Head of caudate nucleus (tissue), 42 donors: ENCODE measurements around the gene ICA1.
"Not testable (repeated sequence)": the region's sequence is repeated elsewhere in the genome, so short reads cannot be mapped to it uniquely, and the experiment has no call there.

Experiments used
- DNase-seq, 42 donors: peaks; one replicate each; pipeline versions ENCODE4 v3.0.0 to v3.0.0-alpha.2; 2020 to 2021; ENCODE audit warnings: mixed read lengths in 7 of 42
- intact Hi-C: fragments of 100-400 bp; cut with DNase I; formaldehyde crosslinking; loops from one replicate; pipeline ENCODE4 v1.15.0; 2022

The ICA1 gene

DNA sequence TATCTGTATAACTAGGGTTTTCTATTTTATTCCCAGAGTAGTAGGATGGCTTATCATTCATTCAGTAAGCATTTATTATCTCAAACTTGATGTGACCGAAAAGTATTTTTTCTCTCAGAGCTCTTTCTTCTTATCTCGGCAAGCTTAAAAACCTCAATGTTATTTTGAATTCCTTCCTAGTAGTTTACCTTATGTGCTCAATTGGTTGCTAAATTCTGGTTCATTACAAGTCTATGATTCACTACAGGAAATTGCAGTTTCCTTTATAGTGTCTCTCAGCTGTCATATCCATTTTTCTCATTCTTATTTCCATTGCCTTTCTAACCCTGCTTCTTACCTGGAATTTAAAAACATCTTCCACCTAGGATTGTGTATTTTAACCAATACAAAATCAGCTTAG lies 12.6 kb upstream of the ICA1 start:
- intact Hi-C loops: no loop called here
- no peak for DNase-seq

DNA sequence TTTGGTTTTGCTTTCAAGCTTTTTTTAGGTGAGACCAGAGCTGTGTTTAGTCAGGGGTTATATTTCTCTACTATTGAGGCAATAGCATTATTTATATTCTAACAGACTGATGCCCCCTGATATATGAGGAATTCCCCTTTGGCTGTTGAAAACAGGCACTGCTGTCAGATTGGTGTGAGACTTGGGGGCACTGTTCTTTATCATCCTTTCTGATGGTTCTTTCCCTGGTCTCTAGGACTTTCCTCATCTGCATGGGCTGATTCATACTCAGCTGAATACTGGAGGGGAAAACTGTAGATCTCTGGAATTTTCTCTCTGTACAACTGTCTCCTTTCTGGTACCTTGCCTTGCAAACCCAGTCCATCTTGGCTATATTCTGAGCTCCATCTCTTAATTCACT lies 10.0 kb upstream of the ICA1 start:
- intact Hi-C loops: no loop called here
- DNase-seq: no peak

DNA sequence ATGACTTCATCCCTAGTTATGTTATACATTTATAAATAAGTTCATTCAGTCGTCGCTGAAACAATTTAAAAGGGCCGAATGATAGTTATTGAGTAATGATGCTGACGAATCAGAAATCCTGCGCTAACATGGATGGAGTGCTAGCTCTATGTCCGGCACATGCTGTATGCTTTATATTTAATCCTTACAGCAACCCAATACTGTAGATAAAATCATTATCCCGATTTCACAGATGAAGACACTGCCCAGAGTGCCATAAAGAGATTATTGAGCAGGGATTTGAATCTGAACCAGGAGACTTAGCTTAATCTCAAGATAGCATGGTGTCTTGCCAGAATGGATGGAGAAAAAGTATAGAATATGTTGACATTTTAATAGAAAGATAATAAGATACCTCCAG lies 1.1 kb upstream of the ICA1 start:
- DNase-seq: no peak
- intact Hi-C loops: no loop called here

DNA sequence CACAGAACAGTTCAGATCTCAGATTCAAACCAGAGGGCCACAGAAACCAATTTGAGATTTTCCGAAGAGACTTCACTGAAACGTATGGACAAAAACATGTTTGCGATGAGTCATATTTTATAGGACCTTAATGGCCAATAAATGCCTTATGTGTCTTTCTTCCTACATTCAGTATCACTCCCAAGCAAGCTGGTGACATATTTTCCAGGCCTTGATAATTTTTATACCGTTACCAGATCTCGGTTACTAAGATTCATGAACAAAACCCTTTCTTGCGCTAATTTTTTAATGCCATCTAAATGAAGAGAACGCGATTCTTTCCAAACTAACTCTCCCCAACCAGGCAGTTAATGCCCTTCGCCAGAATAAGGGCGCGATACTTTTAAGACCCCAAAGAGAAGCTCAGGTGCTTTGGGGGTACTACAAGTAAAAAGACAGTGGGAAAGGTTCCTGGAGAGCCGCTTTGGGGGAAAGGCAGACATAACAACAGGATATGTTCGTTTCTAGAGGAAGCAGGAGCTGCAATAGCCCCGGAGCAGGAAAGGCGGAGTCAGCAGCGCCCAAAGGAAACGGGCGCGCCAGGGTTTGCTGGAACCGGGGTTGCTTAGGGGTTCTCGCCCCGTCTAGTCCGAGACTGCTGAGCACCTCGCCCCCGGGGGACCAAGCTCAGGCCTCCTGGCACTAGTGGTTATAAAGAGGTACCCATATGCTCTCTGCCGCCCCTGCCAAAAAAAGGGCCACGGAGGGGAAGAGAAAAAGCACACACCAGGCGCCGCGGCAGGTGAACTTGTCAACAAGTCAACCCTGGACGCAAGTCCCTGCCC lies 884 bp downstream of the ICA1 start:
- peak; percentile 13 to 87 (median 67) for DNase-seq
- intact Hi-C loops: no loop called here

DNA sequence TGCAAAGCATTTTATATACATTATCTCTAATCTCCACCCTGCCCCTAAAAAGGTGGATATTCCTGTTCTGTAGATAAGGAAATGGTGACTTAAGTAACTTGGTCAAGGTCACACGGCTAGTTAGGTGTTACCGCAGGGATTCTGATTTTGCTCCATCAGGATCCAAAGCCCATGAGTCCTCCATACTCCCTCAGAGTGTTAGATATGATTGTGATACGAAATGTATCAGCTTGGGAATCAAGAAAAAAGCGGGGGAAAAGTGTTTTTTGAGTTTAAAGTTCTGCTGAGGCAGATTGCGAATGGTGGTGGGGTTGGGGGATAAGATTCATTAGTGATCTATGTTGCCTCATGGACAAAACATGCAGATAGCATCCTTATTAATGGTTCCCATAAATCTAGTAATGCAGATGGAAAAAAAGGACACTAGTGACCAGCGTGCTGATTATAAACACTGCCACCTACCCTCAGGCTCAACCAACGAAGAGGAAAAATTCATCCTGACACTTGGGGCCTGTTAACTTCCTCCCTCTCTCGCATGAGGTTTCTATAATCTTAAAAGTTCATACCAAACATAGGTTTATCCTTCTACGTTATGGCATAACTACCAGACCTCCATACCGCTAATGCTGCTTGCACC lies 2.3 kb downstream of the ICA1 start:
- intact Hi-C loops: no loop called here

DNA sequence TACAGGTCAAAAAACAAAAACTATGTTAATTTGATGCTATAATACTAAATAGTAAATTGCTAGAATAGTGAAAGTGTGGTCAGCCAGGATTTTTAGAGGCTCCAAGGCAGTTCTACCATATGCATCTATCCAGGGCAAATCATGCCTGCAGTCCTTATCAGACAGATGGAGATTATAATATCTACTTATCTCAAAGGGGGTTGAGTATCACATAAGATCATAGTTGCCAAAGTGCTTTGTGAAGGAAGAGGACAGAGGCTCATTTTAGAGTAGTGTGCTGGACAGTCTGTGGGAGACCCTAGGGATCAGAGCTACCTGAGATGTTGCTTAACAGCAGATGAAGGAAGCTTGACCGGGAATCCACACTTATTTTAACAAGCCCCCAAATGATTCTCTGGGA lies 3.2 kb downstream of the ICA1 start:
- intact Hi-C loops: no loop called here
- DNase-seq: no peak

More for the DNA sequence above, 2.3 kb downstream of the ICA1 start:
- DNase-seq: no peak

DNA sequence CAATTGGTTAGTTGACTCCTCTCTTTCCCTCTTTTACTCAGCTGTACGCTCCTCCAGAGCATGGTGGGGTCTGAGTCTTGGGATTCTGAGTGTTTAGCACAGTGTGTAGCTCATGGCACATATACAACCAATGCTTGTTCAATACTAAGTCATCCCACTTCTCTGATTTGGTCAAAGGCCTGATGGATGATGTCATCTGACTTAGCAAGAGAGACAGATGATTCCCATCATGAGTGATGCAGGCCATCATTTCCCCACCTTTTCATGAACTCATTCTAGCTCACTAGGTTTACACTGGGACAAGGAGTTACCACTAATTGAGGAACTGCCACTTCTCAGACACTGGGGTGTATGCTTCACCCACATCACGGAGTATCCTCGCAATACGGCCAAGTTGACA lies 3.8 kb downstream of the ICA1 start:
- DNase-seq: no peak
- intact Hi-C loops: no loop called here

DNA sequence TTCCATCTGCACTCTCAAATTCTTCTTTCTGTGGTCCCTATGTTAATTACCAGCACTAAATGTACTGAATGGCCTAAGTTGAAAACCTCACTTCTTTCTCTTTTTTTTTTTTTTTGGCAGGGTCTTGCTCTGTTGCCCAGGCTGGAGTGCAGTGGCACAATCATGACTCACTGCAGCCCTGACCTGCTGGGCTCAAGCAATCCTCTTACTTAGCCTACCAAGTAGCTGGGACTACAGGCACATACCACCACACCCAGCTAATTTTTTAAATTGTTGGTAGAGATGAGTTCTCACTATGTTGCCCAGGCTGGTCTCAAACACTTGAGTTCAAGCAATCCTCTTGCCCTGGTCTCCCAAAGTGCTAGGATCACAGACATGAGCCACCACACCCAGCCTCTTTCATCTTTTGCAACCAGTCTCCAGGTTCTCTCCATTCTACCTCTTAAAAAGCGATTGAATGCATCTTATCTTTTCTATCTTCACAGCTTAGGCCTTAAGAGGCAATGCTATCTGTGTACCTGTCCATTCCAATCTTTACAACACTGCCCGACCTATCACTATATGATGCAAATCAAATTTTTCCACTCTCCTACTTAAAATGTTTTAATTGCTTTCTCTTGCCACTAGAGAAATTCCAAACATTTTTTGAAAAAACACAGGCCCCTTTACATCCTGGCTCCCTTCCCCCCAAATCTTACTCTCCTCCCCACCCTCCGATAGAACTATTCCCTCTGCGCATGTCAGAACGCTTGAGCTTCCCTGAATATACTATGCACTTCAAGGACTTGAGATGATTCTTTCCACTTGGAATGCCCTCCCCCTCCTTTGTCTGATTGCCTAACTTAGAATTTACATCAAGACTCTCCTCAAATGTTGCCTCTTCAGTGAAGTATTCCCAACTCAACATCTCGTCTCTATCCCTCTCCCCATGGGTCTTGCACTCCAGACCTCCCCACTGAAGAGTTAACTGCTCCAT lies 6.0 kb downstream of the ICA1 start:
- intact Hi-C loops: no loop called here

DNA sequence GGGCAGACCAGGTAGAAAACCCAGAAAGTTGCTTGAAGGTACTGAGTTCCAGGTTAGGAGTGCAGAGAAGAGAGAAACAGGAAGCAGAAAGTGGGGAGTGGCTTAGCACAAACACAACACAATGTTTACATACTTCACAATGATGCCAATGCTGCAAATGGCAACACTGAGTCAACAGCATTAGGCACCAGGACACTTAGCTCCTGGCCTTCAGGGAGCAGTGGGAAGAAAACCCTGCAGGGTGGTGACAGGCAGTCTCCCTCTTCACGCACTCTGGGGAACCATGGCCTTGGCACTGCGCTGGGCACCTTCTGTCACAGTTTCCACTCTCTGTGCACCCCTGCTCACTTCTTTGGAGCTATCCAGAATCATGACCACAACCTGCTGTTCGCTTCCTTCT lies 7.3 kb downstream of the ICA1 start:
- DNase-seq: no peak
- intact Hi-C loops: no loop called here

More for the DNA sequence above, 6.0 kb downstream of the ICA1 start:
- no peak for DNase-seq

DNA sequence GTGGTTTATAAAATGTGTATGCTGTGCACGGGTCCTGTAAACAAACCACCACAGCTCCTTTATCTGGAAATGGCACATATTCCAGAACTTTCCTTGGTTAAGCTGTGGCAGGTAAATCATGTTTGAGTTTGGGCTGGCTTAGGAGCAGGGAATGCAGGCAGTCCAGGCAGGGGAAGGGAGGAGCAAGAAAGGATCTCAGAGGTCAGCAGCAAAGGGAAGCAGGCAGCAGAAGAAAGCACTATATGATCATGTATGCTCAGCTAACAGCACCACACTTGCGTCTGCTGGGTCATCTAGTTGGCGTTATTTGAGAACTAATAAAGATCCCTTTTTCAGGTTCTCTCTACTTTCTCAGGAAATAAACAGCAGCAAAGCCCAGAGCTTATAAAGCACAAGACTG lies 7.8 kb downstream of the ICA1 start:
- no peak for DNase-seq
- intact Hi-C loops: no loop called here

DNA sequence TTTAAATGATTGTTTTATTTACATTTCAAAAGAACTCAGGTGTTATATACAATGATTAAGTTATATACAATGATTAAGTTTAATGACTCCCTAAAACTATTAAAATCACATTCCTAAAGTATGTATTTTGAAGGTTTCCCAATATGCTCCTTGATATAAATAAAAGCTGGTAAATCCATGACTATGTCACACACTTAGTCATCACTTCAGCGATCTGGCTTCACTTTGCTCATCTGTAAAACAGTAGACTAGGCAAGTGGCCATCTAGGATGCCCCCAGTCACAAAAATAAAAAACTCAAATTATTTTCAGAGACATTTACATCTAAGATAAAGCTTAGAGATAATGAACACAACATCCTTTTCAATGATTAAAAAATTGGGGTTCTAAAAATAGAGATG lies 10.8 kb downstream of the ICA1 start:
- no peak for DNase-seq
- intact Hi-C loops: no loop called here

DNA sequence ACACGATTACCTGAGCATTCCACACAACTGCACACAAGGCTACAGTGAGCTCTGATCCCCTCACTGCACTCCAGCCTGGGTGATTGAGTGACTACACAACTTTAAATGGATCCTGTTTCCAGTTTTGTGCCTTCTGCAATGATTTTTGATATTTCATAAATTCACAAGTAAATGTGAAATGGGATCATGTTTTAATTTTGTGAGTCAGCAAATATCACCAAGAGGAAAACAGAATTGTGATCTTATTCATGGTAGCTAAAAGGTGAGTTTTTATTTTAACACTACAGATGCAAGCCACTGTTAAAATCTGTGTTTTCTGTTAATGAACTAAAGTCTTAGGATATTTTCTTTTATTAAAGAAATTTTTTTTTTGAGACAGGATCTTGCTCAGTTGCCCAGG lies 11.4 kb downstream of the ICA1 start:
- no peak for DNase-seq
- intact Hi-C loops: no loop called here

DNA sequence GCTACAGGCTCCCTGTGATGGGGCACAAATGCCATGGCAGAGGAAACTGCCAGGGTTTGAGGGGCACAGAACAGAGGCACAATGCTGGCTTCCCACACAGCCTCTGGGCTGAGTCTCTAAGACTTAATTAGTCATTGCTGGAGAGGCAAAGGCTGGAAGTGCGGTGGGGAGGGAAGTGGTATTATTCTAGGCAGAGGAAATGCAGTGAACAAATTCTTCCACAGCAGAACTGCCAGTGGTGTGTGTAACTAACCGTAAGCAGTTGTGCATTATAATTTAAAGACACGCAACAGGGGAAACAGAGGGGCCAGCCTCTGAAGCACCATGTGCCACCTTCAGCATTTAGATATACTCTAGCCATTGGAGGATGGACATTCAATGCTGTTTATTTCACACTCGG lies 12.8 kb downstream of the ICA1 start:
- intact Hi-C loops: no loop called here
- no peak for DNase-seq

DNA sequence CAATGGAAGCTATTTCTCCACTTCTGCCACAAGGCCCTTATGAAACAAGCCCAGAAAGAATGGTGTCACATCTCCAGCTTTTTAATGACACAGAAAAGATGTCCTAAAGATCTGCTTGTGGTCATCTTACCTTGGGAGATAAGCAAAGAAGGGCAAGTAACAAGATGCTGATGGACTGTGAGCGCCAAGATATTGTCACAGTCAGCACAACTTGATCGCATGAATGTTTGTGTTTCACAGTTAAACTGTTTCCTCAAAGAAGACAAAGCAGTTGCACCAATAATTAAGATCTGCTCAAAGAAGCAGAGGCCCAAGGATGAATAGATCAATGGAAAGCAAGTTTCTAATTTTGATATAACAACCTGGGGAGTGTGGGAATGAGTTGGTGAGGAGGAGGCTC lies 15.9 kb downstream of the ICA1 start:
- intact Hi-C loops: no loop called here
- no peak for DNase-seq

DNA sequence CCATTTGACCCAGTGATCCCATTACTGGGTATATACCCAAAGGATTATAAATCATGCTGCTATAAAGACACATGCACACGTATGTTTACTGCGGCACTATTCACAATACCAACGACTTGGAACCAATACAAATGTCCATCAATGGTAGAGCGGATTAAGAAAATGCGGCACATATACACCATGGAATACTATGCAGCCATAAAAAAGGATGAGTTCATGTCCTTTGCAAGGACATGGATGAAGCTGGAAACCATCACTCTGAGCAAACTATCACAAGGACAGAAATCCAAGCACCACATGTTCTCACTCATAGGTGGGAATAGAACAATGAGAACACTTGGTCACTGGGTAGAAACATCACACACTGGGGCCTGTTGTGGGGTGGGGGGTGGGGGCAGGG lies 16.9 kb downstream of the ICA1 start:
- DNase-seq, intact Hi-C loops: not testable (repeated sequence)

DNA sequence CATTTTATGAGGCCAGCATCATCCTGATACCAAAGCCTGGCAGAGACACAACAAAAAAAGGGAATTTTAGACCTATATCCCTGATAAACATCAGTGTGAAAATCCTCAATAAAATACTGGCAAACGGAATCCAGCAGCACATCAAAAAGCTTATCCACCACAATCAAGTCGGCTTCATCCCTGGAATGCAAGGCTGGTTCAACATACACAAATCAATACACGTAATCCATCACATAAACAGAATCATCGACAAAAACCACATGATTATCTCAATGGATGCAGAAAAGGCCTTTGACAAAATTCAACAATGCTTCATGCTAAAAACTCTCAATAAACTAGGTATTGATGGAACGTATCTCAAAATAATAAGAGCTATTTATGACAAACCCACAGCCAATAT lies 18.9 kb downstream of the ICA1 start:
- DNase-seq, intact Hi-C loops: not testable (repeated sequence)

DNA sequence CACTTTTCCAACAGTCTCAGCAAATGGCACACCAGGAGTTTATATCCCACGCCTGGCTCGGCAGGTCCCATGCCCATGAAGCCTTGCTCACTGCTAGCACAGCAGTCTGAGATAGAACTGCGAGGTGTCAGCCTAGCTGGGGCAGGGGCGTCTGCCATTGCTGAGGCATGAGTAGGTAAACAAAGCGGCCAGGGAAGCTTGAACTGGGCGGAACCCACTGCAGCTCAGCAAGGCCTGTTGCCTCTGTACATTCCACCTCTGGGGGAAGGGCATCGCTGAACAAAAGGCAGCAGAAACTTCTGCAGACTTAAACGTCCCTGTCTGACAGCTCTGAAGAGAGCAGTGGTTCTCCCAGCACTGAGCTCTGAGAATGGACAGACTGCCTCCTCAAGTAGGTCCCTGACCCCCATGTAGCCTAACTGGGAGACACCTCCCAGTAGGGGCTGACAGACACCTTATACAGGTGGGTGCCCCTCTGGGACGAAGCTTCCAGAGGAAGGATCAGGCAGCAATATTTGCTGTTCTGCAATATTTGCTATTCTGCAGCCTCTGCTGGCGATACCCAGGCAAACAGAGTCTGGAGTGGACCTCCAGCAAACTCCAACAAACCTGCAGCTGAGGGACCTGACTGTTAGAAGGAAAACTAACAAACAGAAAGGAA lies 22.1 kb downstream of the ICA1 start:
- intact Hi-C loops: not testable (repeated sequence)

DNA sequence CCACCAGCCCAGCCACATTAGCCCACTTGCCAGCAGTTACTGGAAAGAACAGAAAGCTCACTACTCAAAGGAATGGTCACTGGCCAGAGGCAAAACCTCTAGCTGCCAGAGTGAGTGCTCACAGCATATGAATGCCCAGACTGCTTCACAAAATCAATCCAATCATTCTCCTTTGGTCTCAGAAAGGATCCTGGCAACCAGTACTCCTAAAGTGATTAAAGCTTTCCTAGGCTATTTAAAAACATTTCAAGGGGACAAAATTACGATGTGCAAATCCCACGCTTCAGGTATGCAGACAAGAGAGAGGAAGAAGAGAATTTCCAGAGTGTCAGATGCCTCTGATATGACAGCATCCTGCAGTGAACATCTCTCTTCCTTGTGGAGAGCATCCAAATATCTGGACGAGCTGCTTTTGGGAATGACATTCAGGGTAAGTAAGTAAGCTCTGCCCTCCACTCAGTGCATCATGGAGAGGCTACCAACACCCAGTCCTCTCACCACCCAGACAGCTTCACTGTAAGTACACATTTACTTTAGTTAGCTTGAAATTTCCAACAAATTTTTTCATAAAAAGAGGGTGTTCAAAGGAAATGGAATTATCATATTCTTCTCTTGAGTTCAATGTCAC lies 25.1 kb downstream of the ICA1 start:
- intact Hi-C loops: no loop called here
- peak in 4 of 42 donors; percentile 11 to 56 (median 14) for DNase-seq

More for the DNA sequence above, 22.1 kb downstream of the ICA1 start:
- not testable (repeated sequence) for DNase-seq
